Activated CD8-positive, alpha-beta memory T cell treated with anti-CD3 and anti-CD28 coated beads for 36 hours (primary cell): Measurements from ENCODE around the gene SPINT3. TPM values are rescaled to one million over a fixed set of nuclear protein-coding genes. Genes with fewer than 3 reads are reported as not detected.

Source experiments
- CTCF ChIA-PET: fragments of 350-600 bp; sonication (Branson Sonifier 250); formaldehyde crosslinking; loops from one replicate; lab custom pipeline; 2021; ENCODE audit warnings: antibody characterized with exemption; lab: Charles Lee
- POLR2A ChIA-PET: fragments of 350-600 bp; sonication (Branson Sonifier 250); formaldehyde crosslinking; loops from one replicate; lab custom pipeline; 2021; ENCODE audit warnings: antibody characterized with exemption; lab: Charles Lee
- total RNA-seq, 2 experiments: library from RNA; stranded (reverse); gene quantifications; one replicate each; pipeline ENCODE4 v1.2.3, GENCODE V29; 2021

SPINT3 gene
- total RNA-seq, 2 experiments from 2014 or later, result not detected

DNA sequence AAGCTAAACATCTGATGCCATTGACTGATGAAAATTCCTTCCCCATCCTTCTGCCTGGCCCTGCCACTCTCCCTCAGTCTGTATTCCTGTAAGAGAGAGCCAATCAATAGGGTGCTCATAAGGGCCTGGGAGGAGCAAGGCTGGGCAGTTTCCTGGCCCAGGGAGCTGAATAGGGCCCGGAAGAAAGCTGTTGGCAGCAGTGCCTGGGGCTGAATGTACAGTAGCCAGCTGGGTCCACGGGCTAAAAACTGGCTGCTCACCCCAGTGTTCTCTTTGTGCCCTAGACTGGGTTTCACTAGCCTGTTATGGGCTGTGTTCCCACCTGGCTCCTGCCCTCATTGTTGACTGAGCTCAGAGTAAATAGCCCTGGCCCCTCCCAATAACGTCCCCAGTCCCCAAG, 47.6 kb downstream of the SPINT3 start:
- ChIA-PET POLR2A (no interaction called here), CTCF (interaction anchor here (1.2 to 1.5 kb wide), 2 partner anchors 31 to 303 kb away, joined by 4 read pairs; no protein-coding TSS in a partner anchor)

DNA sequence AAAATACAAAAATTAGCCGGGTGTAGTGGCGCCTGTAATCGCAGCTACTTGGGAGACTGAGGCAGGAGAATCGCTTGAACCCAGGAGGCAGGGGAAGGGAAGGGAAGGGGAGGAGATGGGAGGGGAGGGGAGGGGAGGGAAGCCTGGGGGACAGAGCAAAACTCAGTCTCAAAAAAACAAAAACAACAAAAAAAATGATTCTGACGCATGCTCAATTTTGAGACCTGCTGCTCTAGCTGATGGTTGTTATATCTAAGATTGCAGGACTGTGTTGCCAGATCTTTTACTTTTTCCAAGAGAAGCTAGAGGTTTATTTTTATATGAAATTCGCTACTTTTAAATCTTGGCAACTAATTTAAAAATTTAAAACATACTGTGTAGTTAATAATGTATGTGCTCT, 48.2 kb downstream of the SPINT3 start:
- POLR2A ChIA-PET, result no interaction called here
- CTCF ChIA-PET, result interaction anchor here (1.2 kb wide), 1 partner anchor 31 kb away, joined by 4 read pairs; no protein-coding TSS in a partner anchor

DNA sequence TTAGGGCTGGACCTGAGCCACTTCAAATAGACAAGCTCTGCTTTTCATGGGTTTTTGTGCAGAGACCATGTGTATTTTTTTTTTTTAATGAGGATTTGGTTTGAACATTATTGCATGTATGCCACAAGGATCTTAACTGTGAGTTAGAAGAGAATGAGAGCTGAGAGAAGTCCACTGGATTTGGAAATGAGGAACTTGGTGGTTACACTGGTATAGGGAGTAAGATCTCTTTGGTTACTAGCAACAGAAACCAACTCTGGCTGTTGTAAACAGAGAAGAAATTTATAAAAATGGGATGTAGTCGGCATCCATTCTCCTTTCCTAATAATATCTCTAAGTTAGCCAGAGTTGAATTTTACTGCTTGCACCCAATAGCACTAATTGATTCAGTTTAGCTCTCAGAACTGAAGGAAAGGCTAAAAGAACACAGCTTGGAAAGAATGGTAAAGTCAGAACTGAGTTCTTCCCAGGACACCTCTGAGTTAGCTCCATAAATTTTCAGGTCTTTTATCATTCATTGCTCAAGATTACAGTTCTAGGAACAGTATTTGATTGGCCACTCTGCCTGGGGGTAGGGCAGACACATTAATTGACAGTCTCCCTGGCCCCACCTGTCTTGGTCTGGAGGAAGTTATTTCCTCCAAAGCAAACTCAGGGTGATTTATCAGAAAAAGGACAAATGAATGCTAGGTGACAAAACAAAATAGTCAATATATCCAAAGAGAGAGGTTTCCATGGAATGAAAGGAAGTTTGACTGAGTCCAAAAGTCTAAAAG, 49.7 kb downstream of the SPINT3 start:
- POLR2A ChIA-PET, result no interaction called here
- CTCF ChIA-PET, result no interaction called here

DNA sequence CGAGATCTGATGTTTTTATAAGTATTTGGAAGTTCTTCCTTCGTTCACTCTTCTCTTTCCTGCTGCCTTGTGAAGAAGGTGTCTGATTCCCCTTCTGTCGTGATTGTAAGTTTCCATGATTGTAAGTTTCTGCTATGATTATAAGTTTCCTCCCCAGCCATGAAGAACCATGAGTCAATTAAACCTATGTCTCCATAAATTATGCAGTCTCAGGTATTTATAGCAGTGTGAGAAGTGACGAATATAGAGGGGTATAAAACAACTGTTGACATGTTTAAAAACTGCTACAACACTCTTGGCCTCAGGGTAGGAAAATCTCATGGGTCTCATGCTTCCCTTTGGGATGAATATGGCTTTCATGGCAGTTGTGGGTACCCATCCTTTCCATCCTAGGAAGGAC, 51.7 kb downstream of the SPINT3 start:
- CTCF ChIA-PET, result interaction anchor here (1.3 kb wide), 1 partner anchor 90 kb away, joined by 3 read pairs; no protein-coding TSS in a partner anchor
- POLR2A ChIA-PET, result no interaction called here

DNA sequence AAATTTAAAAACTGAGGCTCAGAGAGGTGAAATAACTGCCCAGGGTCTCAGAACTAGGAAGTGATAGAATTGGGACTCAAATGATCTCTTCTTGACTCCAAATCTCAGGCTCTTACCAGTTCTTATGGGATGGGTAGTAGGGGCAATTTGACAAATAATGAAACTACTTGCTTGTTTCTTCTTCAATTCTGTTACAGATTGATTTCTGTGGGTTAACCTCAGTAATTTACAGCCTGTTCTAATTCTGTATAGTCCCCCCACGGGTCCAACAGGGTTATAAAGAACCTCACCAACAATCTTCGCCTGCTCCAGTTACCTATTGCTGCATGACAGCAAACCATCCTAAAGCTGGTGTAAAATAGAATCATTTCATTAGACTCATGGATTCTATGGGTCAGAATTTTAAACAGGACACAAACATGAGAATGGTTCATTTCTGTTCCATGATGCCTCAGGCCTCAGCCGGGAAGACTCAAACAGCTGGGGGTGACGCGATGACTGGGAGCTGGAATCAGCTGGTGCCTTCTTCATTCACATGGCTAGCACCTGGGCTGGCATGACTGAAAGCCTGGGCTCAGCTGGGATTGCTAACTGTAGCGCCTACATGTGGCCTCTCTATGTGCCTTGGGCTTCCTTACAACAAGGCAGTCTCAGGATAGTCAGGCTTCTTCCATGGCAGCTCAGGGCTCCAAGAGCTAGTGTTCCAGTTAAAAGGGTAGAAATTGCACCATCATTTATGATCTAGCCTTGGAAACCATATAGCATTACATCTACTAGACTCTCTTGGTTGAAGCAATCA, 52.5 kb downstream of the SPINT3 start:
- ChIA-PET POLR2A (no interaction called here), CTCF (interaction anchor here (1.3 kb wide), 1 partner anchor 89 kb away, joined by 3 read pairs; no protein-coding TSS in a partner anchor)

Other genes with a start within 250 kb of the SPINT3 start
- not detected for gene RBPJL, start 208.8 kb downstream of the SPINT3 start, total RNA-seq
- gene MATN4, start 207.3 kb downstream of the SPINT3 start, total RNA-seq, result under 1 TPM; 0.32 to 0.36 TPM
- 10 to 100 TPM; 88.0 to 88.3 TPM for gene SDC4, start 167.2 kb downstream of the SPINT3 start, total RNA-seq
- gene SYS1, start 152.5 kb downstream of the SPINT3 start, total RNA-seq, result 10 to 100 TPM; 33.2 to 38.8 TPM
- under 1 TPM in 1 of 2 experiments, not detected in 1; 0.19 TPM for gene TP53TG5, start 137.3 kb downstream of the SPINT3 start, total RNA-seq
- 10 to 100 TPM; 10.4 to 10.6 TPM for gene DBNDD2, start 107.3 kb downstream of the SPINT3 start, total RNA-seq
- 10 to 100 TPM; 76.6 to 80.1 TPM for gene PIGT, start 99.5 kb downstream of the SPINT3 start, total RNA-seq
- not detected for gene WFDC2, start 45.9 kb downstream of the SPINT3 start, total RNA-seq
- not detected for gene WFDC6, start 23.9 kb upstream of the SPINT3 start, total RNA-seq
- gene EPPIN, start 31.8 kb upstream of the SPINT3 start, total RNA-seq, result not detected
- gene WFDC8, start 63.7 kb upstream of the SPINT3 start, total RNA-seq, result not detected
- gene WFDC10A, start 114.1 kb upstream of the SPINT3 start, total RNA-seq, result not detected
- gene WFDC9, start 115.7 kb upstream of the SPINT3 start, total RNA-seq, result not detected
- gene WFDC11, start 154.6 kb upstream of the SPINT3 start, total RNA-seq, result not detected
- not detected for gene WFDC13, start 186.4 kb upstream of the SPINT3 start, total RNA-seq
- gene WFDC10B, start 189.4 kb upstream of the SPINT3 start, total RNA-seq, result not detected
- not detected for gene SPINT4, start 206.7 kb upstream of the SPINT3 start, total RNA-seq